GM13977 (cell line): Measurements from ENCODE around the gene SHBG.

ENCODE experiments used
- DNase-seq: peaks from one replicate; pipeline ENCODE4 v3.0.0; 2012; ENCODE audit warnings: low spot score
- CTCF ChIP-seq: IDR thresholded peaks from 2 replicates; pipeline ENCODE4 v1.5.1; 2012; ENCODE audit warnings: mild to moderate bottlenecking, control low read depth; ENCODE audit not compliant: insufficient read depth; ENCODE audit errors: extremely low read depth, missing control alignments
- in situ Hi-C: fragments of 300-500 bp; cut with MboI; formaldehyde crosslinking; loops from one replicate; pipeline ENCODE4 v1.12.0; 2022; ENCODE audit warnings: low sequenced_read_pairs, low pct_unique_long_range_greater_than_20kb, mixed read lengths, inconsistent platforms; ENCODE audit not compliant: unreplicated experiment

SHBG gene

GRCh38 chr17:7677388-7678067 lies 47.6 kb downstream of the SHBG start:
- no peak for DNase-seq
- TF ChIP-seq CTCF, result no peak
- in situ Hi-C loops, result no loop called here
